Osteocyte (in vitro differentiated cells): ENCODE measurements around the gene POLK. TPM values are rescaled to one million over a fixed set of nuclear protein-coding genes. Genes with fewer than 3 reads are reported as not detected.
"Not testable (repeated sequence)": the region's sequence is repeated elsewhere in the genome, so short reads cannot be mapped to it uniquely, and the experiment has no call there.

Source experiments
- DNase-seq: peaks from one replicate; pipeline ENCODE4 v3.0.0; 2021; ENCODE audit warnings: mixed read lengths; ENCODE audit not compliant: unreplicated experiment; ENCODE audit errors: extremely low spot score
- H3K27ac Mint-ChIP-seq: one replicate; pipeline ENCODE4 v1.8.0; 2021; ENCODE audit warnings: mild to moderate bottlenecking, mixed read lengths; ENCODE audit not compliant: unreplicated experiment
- H3K27me3 Mint-ChIP-seq: one replicate; pipeline ENCODE4 v1.8.0; 2021; ENCODE audit warnings: mixed read lengths; ENCODE audit not compliant: unreplicated experiment
- H3K36me3 Mint-ChIP-seq: one replicate; pipeline ENCODE4 v1.8.0; 2021; ENCODE audit warnings: mixed read lengths; ENCODE audit not compliant: unreplicated experiment
- H3K4me1 Mint-ChIP-seq: one replicate; pipeline ENCODE4 v1.8.0; 2021; ENCODE audit warnings: mixed read lengths; ENCODE audit not compliant: unreplicated experiment
- H3K4me3 Mint-ChIP-seq: one replicate; pipeline ENCODE4 v1.8.0; 2021; ENCODE audit warnings: mild to moderate bottlenecking, moderate library complexity, mixed read lengths; ENCODE audit not compliant: unreplicated experiment
- H3K9me3 Mint-ChIP-seq: one replicate; pipeline ENCODE4 v1.8.0; 2021; ENCODE audit warnings: mixed read lengths; ENCODE audit not compliant: unreplicated experiment
- total RNA-seq: library from RNA; stranded (reverse); gene quantifications from 2 replicates; pipeline ENCODE4 v1.2.1, GENCODE V29; 2021
- TF ChIP-seq, protein P1 (sequence below): fragments of 200-600 bp; sonication (generic); IDR thresholded peaks from 2 replicates; pipeline ENCODE4 v1.5.0; 2021; ENCODE audit warnings: antibody characterized with exemption, mild to moderate bottlenecking, moderate library complexity

The POLK gene
- total RNA-seq, 1 donor from 2014 or later: 28.9 TPM

DNA sequence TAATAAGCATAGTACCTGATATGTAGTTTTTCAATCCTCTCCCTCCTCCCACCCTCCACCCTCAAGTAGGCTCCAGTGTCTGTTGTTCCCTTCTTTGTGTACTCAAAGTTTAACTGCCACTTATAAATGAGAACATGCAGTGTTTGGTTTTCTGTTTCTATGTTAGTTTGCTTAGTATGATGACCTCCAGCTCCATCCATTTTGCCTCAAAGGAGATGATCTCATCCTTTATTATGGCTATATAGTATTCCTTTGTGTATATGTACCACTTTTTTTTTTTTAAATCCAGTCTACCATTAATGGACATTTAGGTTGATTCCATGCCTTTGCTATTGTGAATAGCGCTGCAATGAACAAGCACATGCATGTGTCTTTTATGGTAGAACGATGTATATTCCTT is 20.5 kb downstream of the POLK start:
- TF ChIP-seq, protein P1, sequence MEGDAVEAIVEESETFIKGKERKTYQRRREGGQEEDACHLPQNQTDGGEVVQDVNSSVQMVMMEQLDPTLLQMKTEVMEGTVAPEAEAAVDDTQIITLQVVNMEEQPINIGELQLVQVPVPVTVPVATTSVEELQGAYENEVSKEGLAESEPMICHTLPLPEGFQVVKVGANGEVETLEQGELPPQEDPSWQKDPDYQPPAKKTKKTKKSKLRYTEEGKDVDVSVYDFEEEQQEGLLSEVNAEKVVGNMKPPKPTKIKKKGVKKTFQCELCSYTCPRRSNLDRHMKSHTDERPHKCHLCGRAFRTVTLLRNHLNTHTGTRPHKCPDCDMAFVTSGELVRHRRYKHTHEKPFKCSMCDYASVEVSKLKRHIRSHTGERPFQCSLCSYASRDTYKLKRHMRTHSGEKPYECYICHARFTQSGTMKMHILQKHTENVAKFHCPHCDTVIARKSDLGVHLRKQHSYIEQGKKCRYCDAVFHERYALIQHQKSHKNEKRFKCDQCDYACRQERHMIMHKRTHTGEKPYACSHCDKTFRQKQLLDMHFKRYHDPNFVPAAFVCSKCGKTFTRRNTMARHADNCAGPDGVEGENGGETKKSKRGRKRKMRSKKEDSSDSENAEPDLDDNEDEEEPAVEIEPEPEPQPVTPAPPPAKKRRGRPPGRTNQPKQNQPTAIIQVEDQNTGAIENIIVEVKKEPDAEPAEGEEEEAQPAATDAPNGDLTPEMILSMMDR: no peak
- DNase-seq: no peak
- no peak overlapping the region for H3K4me3 Mint-ChIP-seq
- peaks cover 29% of the 10 kb centered on the region for H3K36me3 Mint-ChIP-seq
- peaks cover 9% of the 10 kb centered on the region for H3K4me1 Mint-ChIP-seq
- H3K9me3 Mint-ChIP-seq: peaks cover 23% of the 10 kb centered on the region
- no peaks in the 10 kb centered on the region for H3K27me3 Mint-ChIP-seq
- no peak overlapping the region for H3K27ac Mint-ChIP-seq

DNA sequence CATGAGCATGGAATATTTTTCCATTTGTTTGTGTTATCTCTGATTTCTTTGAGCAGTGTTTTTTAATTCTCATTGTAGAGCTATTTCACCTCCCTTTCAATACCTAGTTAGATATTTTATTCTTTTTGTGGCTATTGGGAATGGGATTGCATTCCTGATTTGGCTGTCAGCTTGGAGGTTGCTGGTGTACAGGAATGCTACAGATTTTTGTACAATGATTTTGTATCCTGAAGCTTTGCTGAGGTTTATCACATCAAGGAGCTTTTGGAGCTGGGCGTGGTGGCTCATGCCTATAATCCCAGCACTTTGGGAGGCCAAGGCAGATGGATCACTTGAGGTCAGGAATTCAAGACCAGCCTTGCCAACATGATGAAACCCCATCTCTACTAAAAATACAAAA is 22.0 kb downstream of the POLK start:
- H3K27ac Mint-ChIP-seq, H3K4me3 Mint-ChIP-seq, DNase-seq, H3K27me3 Mint-ChIP-seq: not testable (repeated sequence)
- Mint-ChIP-seq H3K9me3 (peaks cover 23% of the 10 kb centered on the region), H3K4me1 (peaks cover 12% of the 10 kb centered on the region), H3K36me3 (peaks cover 31% of the 10 kb centered on the region)

DNA sequence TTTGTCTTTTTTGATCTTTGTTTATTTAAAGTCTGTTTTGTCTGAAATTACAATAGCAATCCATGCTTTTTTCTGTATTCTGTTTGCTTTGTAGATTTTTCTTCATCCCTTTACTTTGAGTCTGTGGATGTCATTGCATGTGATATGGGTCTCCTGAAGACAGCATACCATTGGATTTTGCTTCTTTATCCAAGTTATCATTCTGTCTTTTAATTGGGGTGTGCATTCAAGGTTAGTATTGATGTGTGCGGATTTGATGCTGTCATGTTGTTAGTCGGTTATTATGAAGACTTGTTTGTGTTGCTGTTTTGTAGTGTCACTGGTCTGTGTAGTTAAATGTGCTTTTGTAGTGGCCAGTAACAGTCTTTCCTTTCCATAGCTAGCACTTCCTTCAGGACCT is 23.0 kb downstream of the POLK start:
- H3K27me3 Mint-ChIP-seq: no peaks in the 10 kb centered on the region
- H3K27ac Mint-ChIP-seq: no peak overlapping the region
- TF ChIP-seq, protein P1: no peak
- H3K36me3 Mint-ChIP-seq: peaks cover 33% of the 10 kb centered on the region
- H3K9me3 Mint-ChIP-seq: peaks cover 23% of the 10 kb centered on the region
- peaks cover 12% of the 10 kb centered on the region for H3K4me1 Mint-ChIP-seq
- H3K4me3 Mint-ChIP-seq: no peak overlapping the region
- no peak for DNase-seq

DNA sequence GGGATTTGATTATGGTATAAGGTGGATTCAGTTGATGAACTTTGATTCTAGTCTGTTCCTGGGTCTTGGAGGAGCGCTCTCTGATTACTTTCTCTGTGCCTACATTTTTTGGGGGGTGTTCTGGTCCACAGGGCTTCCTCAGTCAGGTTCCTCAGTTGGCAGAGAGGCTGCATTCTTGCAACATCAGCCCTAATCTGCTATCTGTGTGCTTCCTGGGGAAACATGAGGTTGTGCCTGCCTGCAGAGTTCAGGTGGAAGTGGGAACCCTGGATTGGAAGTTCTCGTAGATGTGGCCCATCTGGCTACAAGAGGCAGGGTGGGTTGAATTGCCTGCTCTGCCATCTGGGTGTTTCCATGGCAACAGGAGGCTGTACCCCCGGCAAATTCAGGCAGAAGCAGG is 24.5 kb downstream of the POLK start:
- Mint-ChIP-seq H3K9me3 (peaks cover 23% of the 10 kb centered on the region), H3K4me1 (peaks cover 10% of the 10 kb centered on the region), H3K4me3 (no peak overlapping the region), H3K27me3 (no peaks in the 10 kb centered on the region), H3K36me3 (peaks cover 35% of the 10 kb centered on the region), H3K27ac (no peak overlapping the region)
- DNase-seq: no peak
- TF ChIP-seq, protein P1: no peak

DNA sequence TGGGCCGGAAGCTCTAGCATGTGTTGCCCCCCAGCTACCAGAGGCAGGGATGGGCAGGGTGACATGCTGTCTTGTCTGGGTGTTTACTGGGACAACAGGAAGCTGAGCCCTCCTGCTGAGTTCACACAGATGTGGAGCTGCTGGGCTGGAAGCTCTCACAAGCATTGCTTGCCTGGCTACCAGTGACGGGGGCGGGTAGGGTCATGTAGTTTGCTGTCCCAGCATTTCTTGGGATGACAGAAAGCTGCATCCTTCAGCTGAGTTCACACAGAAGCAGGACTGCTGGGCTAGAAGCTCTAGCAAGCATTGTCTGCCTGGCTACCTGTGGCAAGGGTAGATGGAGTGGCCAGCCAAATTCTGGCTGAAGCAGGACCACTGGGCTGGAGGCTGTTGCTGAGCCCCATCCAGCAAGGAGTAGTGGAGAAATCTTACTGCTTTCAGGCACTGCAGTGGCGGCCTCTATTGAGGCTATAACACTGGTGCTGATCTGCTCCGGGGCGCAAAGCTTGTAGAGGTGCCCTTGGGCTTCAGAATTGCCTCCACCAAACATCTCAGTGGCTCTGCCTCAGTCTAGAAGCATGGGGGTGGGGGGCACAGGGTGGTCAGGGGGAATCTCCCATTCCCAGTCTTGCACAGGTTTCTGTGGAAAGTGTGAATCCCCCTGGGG is 25.1 kb downstream of the POLK start:
- no peak overlapping the region for H3K27ac Mint-ChIP-seq
- DNase-seq: no peak
- H3K36me3 Mint-ChIP-seq: peaks cover 35% of the 10 kb centered on the region
- peaks cover 23% of the 10 kb centered on the region for H3K9me3 Mint-ChIP-seq
- H3K4me1 Mint-ChIP-seq: peaks cover 10% of the 10 kb centered on the region
- TF ChIP-seq, protein P1: no peak
- H3K27me3 Mint-ChIP-seq: no peaks in the 10 kb centered on the region
- H3K4me3 Mint-ChIP-seq: no peak overlapping the region

DNA sequence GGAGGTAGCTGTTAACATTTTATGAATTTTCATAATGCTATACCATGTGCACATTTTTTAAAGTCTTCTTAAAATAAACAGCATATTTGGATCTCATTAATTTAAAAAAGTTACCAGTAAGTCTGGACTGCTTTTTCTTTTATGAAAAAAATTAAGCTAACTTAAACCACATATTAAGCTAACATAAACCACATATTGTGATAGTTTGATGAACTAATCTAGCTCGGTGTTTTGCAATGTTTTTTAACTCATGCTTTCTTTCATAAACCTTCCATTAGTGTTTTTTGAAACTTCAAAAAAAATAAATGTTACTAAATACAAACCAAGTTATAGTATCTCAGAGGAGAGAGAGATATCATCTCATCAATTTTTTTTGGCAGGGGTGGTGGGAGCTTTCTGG is 26.5 kb downstream of the POLK start:
- TF ChIP-seq, protein P1: no peak
- H3K4me1 Mint-ChIP-seq: peaks cover 10% of the 10 kb centered on the region
- H3K4me3 Mint-ChIP-seq: no peak overlapping the region
- no peaks in the 10 kb centered on the region for H3K27me3 Mint-ChIP-seq
- no peak for DNase-seq
- H3K9me3 Mint-ChIP-seq: peaks cover 19% of the 10 kb centered on the region
- no peak overlapping the region for H3K27ac Mint-ChIP-seq
- peaks cover 29% of the 10 kb centered on the region for H3K36me3 Mint-ChIP-seq
